Embryonic facial prominence (tissue), 1 donor: Measurements from ENCODE around the gene ESPNL.
"Not testable (repeated sequence)": the region's sequence is repeated elsewhere in the genome, so short reads cannot be mapped to it uniquely, and the experiment has no call there.

Experiments used
- DNase-seq: peaks from one replicate; pipeline ENCODE4 v3.0.0-alpha.2; 2016; ENCODE audit errors: extremely low spot score

ESPNL gene, protein sequence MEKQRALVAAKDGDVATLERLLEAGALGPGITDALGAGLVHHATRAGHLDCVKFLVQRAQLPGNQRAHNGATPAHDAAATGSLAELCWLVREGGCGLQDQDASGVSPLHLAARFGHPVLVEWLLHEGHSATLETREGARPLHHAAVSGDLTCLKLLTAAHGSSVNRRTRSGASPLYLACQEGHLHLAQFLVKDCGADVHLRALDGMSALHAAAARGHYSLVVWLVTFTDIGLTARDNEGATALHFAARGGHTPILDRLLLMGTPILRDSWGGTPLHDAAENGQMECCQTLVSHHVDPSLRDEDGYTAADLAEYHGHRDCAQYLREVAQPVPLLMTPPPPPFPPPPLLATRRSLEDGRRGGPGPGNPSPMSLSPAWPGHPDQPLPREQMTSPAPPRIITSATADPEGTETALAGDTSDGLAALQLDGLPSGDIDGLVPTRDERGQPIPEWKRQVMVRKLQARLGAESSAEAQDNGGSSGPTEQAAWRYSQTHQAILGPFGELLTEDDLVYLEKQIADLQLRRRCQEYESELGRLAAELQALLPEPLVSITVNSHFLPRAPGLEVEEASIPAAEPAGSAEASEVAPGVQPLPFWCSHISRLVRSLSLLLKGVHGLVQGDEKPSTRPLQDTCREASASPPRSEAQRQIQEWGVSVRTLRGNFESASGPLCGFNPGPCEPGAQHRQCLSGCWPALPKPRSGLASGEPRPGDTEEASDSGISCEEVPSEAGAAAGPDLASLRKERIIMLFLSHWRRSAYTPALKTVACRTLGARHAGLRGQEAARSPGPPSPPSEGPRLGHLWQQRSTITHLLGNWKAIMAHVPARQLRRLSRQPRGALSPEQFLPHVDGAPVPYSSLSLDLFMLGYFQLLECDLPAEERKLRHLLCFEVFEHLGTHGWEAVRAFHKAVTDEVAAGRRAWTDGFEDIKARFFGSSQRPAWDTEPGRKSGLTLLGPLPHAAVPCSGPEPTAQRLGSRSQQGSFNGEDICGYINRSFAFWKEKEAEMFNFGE

GRCh38 chr2:238100049-238100820 is at the start of gene ESPNL:
ESPNL (plus strand) TSS chr2:238100340; CDS start chr2:238100420, 80 bp downstream.
- DNase-seq, result no peak

DNA sequence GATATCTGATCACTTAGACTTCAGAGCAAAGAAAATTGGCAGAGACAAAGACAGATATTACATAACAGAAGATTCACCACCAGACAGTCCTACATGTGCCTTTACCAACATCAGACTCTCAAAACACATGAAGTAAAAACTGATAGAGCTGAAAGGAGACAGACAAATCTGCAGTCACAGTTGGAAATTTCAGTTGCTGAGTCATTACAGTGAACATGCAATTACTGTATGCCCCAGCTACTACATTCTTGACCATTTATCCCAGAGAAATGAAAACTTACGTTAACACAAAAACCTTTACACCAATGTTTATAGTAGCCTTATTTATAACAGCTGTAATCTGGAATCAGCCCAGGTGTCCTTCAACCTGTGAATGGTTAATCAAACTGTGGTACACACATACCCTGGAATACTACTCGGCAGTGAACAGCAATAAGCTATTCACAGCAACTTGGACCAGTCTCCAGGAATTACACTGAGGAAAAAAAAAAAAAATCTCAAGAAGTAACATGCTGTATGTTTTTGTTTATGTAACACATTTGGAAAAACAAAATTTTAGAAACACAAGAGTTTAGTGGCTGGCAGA is 46.9 kb upstream of the ESPNL start:
- no peak for DNase-seq

GRCh38 chr2:238055841-238056240 is 44.3 kb upstream of the ESPNL start:
- DNase-seq, result no peak

GRCh38 chr2:238057696-238058575 is 42.2 kb upstream of the ESPNL start:
- not testable (repeated sequence) for DNase-seq

GRCh38 chr2:238059505-238059904 is 40.6 kb upstream of the ESPNL start:
- no peak for DNase-seq

DNA sequence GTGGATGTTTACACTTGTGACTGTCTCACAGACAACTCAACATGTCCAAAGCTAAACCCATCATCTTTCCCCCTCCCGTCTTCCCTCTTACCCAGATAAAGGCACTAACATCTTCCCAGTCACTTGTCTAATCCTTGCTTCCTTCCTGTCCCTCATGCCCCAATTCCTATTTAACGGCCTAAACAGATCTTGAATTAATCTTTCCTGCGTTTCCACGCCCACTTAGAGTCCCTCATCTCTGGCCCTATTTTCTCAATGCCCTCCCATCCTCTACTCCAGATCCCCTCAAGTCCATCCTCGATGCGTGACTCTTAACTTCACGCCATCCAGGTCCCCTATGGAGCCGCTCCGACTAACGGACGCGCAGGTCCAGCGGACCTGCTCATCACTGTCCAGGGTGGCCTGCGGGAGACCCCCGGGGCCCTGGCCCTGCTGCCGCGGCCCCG is 40.0 kb upstream of the ESPNL start:
- DNase-seq, result no peak

- DNase-seq, result peak; percentile 92
Measured at GRCh38 chr2:238060542-238061314, 39.4 kb upstream of the ESPNL start, which contains the start of gene SCLY. SCLY (plus strand) TSS chr2:238061001; CDS start chr2:238061055, 54 bp downstream.

GRCh38 chr2:238061315-238062202 is 38.6 kb upstream of the ESPNL start:
- peak; percentile 9 for DNase-seq

DNA sequence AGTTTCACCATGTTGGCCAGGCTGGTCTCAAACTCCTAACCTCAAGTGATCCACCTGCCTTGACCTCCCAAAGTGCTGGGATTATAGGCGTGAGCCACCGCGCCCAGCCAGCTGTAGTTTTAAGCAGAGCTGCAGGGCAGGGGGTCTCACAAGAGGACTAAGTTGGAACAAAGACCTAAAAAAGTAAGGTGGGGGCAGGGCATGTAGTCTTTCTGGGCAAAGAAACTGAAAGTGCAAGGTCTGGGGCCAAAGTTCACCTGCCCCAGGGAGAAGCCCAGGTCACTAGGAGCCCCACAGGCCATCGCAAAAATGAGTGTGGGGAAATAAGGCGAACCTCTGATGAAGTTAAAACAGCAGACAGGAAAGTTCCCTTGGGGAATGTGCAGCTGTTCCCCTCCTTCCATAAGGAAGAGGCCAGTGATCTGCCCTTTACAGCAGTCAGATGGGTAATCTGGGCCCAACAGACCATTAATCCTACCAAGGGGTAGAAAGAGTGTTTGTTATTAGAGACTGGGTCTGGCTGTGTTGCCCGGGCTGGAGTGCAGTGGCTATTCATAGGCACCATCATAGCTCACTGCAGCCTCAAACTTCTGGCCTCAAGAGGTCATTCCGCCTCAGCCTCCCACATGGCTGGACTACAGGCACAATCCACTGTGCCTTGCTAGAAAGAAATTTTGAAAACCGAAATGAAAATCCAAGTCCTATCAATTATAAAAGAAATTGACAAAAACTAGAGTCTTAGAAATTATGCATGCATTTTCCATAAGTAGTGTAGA is 36.5 kb upstream of the ESPNL start:
- DNase-seq, result no peak

DNA sequence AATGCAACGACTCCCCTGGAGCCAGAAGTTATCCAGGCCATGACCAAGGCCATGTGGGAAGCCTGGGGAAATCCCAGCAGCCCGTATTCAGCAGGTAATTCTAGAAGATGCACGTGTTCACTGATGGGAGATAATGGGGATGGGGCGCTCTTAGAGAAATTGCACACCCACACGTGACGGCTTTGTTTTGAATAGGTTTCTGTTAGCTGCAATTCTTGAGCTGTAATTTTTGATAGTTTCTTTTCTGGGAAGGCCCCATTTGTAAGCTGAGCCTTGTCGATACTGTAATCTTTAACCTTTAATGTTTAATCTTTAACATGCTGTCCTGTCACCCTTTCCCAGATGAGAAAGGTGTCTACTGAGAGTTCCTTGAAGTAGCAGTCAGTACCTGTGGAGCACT is 35.8 kb upstream of the ESPNL start:
- DNase-seq, result no peak

DNA sequence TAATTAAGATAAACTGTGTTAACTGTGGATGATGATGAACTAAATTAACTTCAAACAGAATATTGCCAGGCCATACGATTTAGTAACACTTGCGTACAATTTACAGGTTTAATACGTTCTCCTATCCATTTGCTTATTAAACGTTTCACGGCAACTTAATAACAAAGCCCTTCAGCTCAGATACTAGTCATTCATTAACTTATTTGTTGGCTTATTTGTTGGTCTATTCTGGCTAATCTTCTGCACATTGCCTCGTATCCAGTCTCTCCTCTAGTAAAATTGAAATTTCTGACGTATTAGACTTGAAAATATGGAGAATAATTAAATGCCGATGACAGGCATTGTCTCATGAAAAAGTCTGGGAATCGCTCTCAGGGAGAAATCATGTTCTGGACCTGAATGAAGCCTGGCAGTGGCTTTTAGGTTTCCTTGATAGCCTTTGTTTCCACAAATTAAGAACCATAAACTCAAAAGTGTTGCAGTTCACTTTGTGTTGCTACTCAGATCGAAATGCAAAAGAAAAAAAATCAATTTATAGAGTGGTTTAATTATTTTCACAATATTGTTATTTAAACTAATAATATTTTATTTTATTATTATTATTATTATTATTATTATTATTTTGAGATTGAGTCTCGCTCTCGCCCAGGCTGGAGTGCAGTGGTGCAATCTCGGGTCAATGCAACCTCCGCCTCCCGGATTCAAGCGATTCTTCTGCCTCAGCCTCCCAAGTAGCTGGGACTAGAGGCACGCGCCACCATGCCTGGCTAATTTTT is 34.9 kb upstream of the ESPNL start:
- DNase-seq, result no peak

DNA sequence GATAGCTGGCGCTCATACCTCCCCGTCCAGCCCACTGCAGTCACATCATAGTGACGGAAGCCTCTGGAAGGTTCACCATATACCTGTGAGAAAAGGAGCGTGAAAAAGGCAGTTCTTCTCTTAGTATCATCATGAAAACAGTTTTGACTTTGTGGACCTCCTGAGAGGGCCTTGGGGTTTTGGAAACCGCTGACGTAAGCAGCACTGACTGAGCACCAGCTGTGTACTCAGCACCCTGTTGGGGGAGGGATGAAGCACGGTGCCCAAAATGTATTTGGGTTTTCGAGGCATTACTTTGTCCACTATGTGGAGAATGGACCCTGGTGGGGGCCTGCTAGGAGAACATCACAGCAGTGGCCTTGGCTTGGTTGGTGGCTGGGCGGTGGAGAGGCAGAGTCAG is 33.9 kb upstream of the ESPNL start:
- no peak for DNase-seq

GRCh38 chr2:238066718-238067117 is 33.4 kb upstream of the ESPNL start:
- not testable (repeated sequence) for DNase-seq

GRCh38 chr2:238067939-238068338 is 32.2 kb upstream of the ESPNL start:
- no peak for DNase-seq

GRCh38 chr2:238069021-238069709 is 31.0 kb upstream of the ESPNL start:
- no peak for DNase-seq

DNA sequence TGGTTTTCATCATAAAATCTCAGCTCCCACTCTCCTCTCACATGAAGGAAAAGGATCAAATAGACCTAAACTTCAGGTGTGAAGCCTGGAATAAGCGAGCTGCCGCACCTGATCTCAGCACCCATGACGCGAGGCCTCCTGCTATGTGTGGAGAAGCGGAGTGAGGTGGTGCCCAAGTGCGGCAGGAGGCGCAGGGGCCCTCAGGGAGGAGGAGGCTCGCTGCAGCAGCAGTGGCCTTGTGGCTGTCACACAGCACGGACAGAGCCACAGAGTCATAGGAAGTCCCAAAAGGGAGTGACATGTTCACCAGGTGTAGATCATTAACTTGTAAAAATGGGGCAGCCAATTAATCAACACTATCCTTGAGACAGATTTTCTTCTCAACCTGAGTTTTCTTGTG is 30.3 kb upstream of the ESPNL start:
- DNase-seq, result no peak
